HG02981 (cell line): ENCODE data around the gene ARL11.

Experiments used
- ATAC-seq: cut with Tn5 transposase; IDR thresholded peaks from one replicate; pipeline ENCODE4 v1.9.1; 2021; ENCODE audit warnings: mild to moderate bottlenecking, moderate library complexity; ENCODE audit not compliant: unreplicated experiment

The ARL11 gene

GRCh38 chr13:49646688-49647087, 18.4 kb downstream of the ARL11 start:
- no peak for ATAC-seq

- ATAC-seq, result no peak
Measured at GRCh38 chr13:49649244-49649962, 21.1 kb downstream of the ARL11 start.

GRCh38 chr13:49649963-49650312, 21.6 kb downstream of the ARL11 start:
- ATAC-seq, result no peak

GRCh38 chr13:49651570-49652354, 23.5 kb downstream of the ARL11 start:
- ATAC-seq, result no peak

GRCh38 chr13:49652355-49653305, 24.3 kb downstream of the ARL11 start:
- peak; percentile 69 for ATAC-seq

- ATAC-seq, result no peak
Measured at GRCh38 chr13:49653478-49653877, 25.2 kb downstream of the ARL11 start.

- no peak for ATAC-seq
Measured at GRCh38 chr13:49654011-49654410, 25.7 kb downstream of the ARL11 start.

GRCh38 chr13:49655906-49656305, 27.6 kb downstream of the ARL11 start:
- ATAC-seq, result no peak

GRCh38 chr13:49657241-49657641, 28.9 kb downstream of the ARL11 start:
- no peak for ATAC-seq

GRCh38 chr13:49664606-49665005, 36.3 kb downstream of the ARL11 start:
- no peak for ATAC-seq

- no peak for ATAC-seq
Measured at GRCh38 chr13:49667773-49668172, 39.5 kb downstream of the ARL11 start.

GRCh38 chr13:49669735-49670309, 41.5 kb downstream of the ARL11 start:
- no peak for ATAC-seq

GRCh38 chr13:49670828-49671227, 42.5 kb downstream of the ARL11 start:
- ATAC-seq, result no peak

GRCh38 chr13:49676581-49677298, 48.4 kb downstream of the ARL11 start:
- ATAC-seq, result no peak

- no peak for ATAC-seq
Measured at GRCh38 chr13:49678191-49678914, 50.0 kb downstream of the ARL11 start.

GRCh38 chr13:49679246-49679645, 50.9 kb downstream of the ARL11 start:
- no peak for ATAC-seq

- ATAC-seq, result no peak
Measured at GRCh38 chr13:49681842-49682435, 53.6 kb downstream of the ARL11 start.
